ENCODE data around the gene OTULIN. TPM values are rescaled to one million over a fixed set of nuclear protein-coding genes. Genes with fewer than 3 reads are reported as not detected.

Gene OTULIN
- polyA plus RNA-seq, 1 donor (not counting 4 experiments of a cell fraction or from before 2014, with no cell fraction given): 18.3 TPM

GRCh38 chr5:14726066-14726838, 61.7 kb downstream of the OTULIN start:
- Histone ChIP-seq H3K27ac (ENCODE audit: control insufficient read depth, insufficient read depth, low read length) (no peak overlapping the region), H3K36me3 (ENCODE audit: control insufficient read depth in 2 of 2, extremely low read depth in 1 of 2, insufficient read depth in 2 of 2, low read length in 2 of 2) (no peaks in the 10 kb centered on the region), H3K9me1 (ENCODE audit: control insufficient read depth, extremely low read depth, insufficient read depth, low read length) (no peaks in the 10 kb centered on the region), H3K4me3 (ENCODE audit: control insufficient read depth in 2 of 3, extremely low read depth in 1 of 3, insufficient read depth in 2 of 3, low read depth in 1 of 3, low read length in 3 of 3) (no peak overlapping the region), H3K27me3 (ENCODE audit: control insufficient read depth, extremely low read depth, insufficient read depth, low read length) (no peaks in the 10 kb centered on the region), H4K20me1 (ENCODE audit: control insufficient read depth, extremely low read depth, insufficient read depth, low read length) (no peaks in the 10 kb centered on the region), H3K9me3 (ENCODE audit: control insufficient read depth, low read depth, low read length) (no peaks in the 10 kb centered on the region), H3K4me1 (ENCODE audit: control insufficient read depth, extremely low read depth, insufficient read depth, low read length) (peaks cover 6% of the 10 kb centered on the region), H3K4me2 (ENCODE audit: control insufficient read depth, extremely low read depth, insufficient read depth, low read depth, low read length) (no peak overlapping the region), H2AFZ (ENCODE audit: control insufficient read depth, low read length) (no peak overlapping the region), H3K9ac (ENCODE audit: control insufficient read depth, extremely low read depth, insufficient read depth, low read length) (no peak overlapping the region), H3K79me2 (ENCODE audit: control insufficient read depth, insufficient read depth, low read length) (no peaks in the 10 kb centered on the region)
- TF ChIP-seq EZH2 (IDR thresholded peaks at IDR 0.05; ENCODE audit: low read length): no peak
- no peak for TF ChIP-seq CTCF (optimal IDR thresholded peaks at IDR 0.05 in 1 of 3, IDR thresholded peaks at IDR 0.05 in 1 of 3, conservative IDR thresholded peaks at IDR 0.05 in 1 of 3; ENCODE audit: extremely low read depth in 1 of 3, insufficient read depth in 2 of 3, low read length in 3 of 3)
- DNase-seq (ENCODE audit: low read depth, low spot score) (no peak), FAIRE-seq (no peak)
- dilution Hi-C loops (cut with MboI; ENCODE audit: extremely low pct_ligation_motif_present, low sequenced_read_pairs): no loop called here

GRCh38 chr5:14727428-14727865, 62.9 kb downstream of the OTULIN start:
- FAIRE-seq: peak; percentile 86
- no peaks in the 10 kb centered on the region for H4K20me1 ChIP-seq (ENCODE audit: control insufficient read depth, extremely low read depth, insufficient read depth, low read length)
- no peaks in the 10 kb centered on the region for H3K9me3 ChIP-seq (ENCODE audit: control insufficient read depth, low read depth, low read length)
- H3K4me2 ChIP-seq (ENCODE audit: control insufficient read depth, extremely low read depth, insufficient read depth, low read depth, low read length): no peak overlapping the region
- H3K79me2 ChIP-seq (ENCODE audit: control insufficient read depth, insufficient read depth, low read length): no peaks in the 10 kb centered on the region
- H3K9ac ChIP-seq (ENCODE audit: control insufficient read depth, extremely low read depth, insufficient read depth, low read length): no peak overlapping the region
- H3K4me1 ChIP-seq (ENCODE audit: control insufficient read depth, extremely low read depth, insufficient read depth, low read length): peaks cover 6% of the 10 kb centered on the region
- peak; percentile 15 for DNase-seq (ENCODE audit: low read depth, low spot score)
- no peak overlapping the region for H3K4me3 ChIP-seq (ENCODE audit: control insufficient read depth in 2 of 3, extremely low read depth in 1 of 3, insufficient read depth in 2 of 3, low read depth in 1 of 3, low read length in 3 of 3)
- no peaks in the 10 kb centered on the region for H3K36me3 ChIP-seq (ENCODE audit: control insufficient read depth in 2 of 2, extremely low read depth in 1 of 2, insufficient read depth in 2 of 2, low read length in 2 of 2)
- H3K27ac ChIP-seq (ENCODE audit: control insufficient read depth, insufficient read depth, low read length): no peak overlapping the region
- dilution Hi-C loops (cut with MboI; ENCODE audit: extremely low pct_ligation_motif_present, low sequenced_read_pairs): no loop called here
- H3K9me1 ChIP-seq (ENCODE audit: control insufficient read depth, extremely low read depth, insufficient read depth, low read length): no peaks in the 10 kb centered on the region
- H3K27me3 ChIP-seq (ENCODE audit: control insufficient read depth, extremely low read depth, insufficient read depth, low read length): no peaks in the 10 kb centered on the region
- no peak for TF ChIP-seq EZH2 (IDR thresholded peaks at IDR 0.05; ENCODE audit: low read length)
- TF ChIP-seq CTCF (optimal IDR thresholded peaks at IDR 0.05 in 1 of 3, IDR thresholded peaks at IDR 0.05 in 1 of 3, conservative IDR thresholded peaks at IDR 0.05 in 1 of 3; ENCODE audit: extremely low read depth in 1 of 3, insufficient read depth in 2 of 3, low read length in 3 of 3): peak; percentile 92 to 93 (median 93)
- H2AFZ ChIP-seq (ENCODE audit: control insufficient read depth, low read length): no peak overlapping the region
